Tibial nerve (tissue), 3 donors: ENCODE measurements around the gene CD55.

Source experiments
- POLR2A ChIP-seq, 2 donors: fragments of 450-650 bp; IDR thresholded peaks; one replicate each; pipeline ENCODE4 v1.6.1; 2017; ENCODE audit warnings: antibody characterized with exemption in 2 of 2, mild to moderate bottlenecking in 2 of 2, moderate library complexity in 2 of 2
- TF ChIP-seq, protein P1 (sequence below), 5 experiments: fragments of 200-600 bp in 3 of 5; fragments of 450-650 bp in 2 of 5; sonication (generic) in 3 of 5; IDR thresholded peaks; one replicate each; pipeline ENCODE4 v1.5.1; 2016 to 2019; ENCODE audit warnings: antibody characterized with exemption in 5 of 5, mild to moderate bottlenecking in 3 of 5, moderate library complexity in 2 of 5

DNA sequence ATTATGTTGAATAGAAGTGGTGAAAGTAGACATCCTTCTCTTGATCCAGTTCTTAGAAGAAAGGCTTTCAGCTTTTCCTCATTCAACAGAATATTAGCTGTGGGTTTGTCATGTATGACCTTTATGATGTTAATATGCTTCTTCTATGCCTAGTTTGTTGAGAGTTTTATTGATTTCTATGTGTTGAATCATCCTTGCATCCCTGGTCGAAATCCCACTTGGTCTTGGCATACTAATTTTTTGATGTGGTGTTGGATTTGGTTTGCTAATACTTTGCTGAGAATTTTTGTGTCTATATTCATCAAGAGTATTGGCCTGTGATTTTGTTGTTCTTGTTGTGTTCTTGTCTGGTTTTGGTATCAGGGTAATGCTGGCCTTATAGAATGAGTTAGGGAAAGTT is 20.9 kb downstream of the CD55 start:
- no peak for TF ChIP-seq POLR2A (IDR thresholded peaks at IDR 0.05)
- TF ChIP-seq, protein P1, sequence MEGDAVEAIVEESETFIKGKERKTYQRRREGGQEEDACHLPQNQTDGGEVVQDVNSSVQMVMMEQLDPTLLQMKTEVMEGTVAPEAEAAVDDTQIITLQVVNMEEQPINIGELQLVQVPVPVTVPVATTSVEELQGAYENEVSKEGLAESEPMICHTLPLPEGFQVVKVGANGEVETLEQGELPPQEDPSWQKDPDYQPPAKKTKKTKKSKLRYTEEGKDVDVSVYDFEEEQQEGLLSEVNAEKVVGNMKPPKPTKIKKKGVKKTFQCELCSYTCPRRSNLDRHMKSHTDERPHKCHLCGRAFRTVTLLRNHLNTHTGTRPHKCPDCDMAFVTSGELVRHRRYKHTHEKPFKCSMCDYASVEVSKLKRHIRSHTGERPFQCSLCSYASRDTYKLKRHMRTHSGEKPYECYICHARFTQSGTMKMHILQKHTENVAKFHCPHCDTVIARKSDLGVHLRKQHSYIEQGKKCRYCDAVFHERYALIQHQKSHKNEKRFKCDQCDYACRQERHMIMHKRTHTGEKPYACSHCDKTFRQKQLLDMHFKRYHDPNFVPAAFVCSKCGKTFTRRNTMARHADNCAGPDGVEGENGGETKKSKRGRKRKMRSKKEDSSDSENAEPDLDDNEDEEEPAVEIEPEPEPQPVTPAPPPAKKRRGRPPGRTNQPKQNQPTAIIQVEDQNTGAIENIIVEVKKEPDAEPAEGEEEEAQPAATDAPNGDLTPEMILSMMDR (IDR thresholded peaks at IDR 0.05) = no peak
